Adrenal gland (tissue), 12 donors: ENCODE measurements around the gene LRFN2. TPM values are rescaled to one million over a fixed set of nuclear protein-coding genes. Genes with fewer than 3 reads are reported as not detected.

ENCODE experiments used
- DNase-seq, 7 donors: peaks; one replicate each; pipeline ENCODE4 v3.0.0-alpha.2; 2019 to 2020
- H3K27ac ChIP-seq, 5 donors: fragments of 200-600 bp; sonication (generic) in 4 of 5; 1 replicate in 3 of 5; 2 replicates in 2 of 5; pipeline versions ENCODE4 v1.5.1 to v1.8.0; 2016 to 2020; ENCODE audit warnings: mild to moderate bottlenecking in 1 of 5
- H3K27me3 ChIP-seq: fragments of 200-600 bp; 2 replicates; pipeline ENCODE4 v1.8.0; 2021
- H3K36me3 ChIP-seq, 2 donors: fragments of 200-600 bp; replicated peaks in 1 of 2; 1 replicate in 1 of 2; 2 replicates in 1 of 2; pipeline versions ENCODE4 v1.5.1 to v1.8.0; 2018 to 2022
- H3K4me1 ChIP-seq, 2 donors: fragments of 200-600 bp; replicated peaks in 1 of 2; 1 replicate in 1 of 2; 2 replicates in 1 of 2; pipeline versions ENCODE4 v1.5.1 to v1.8.0; 2018 to 2021
- H3K4me3 ChIP-seq, 4 donors: fragments of 200-600 bp; sonication (generic) in 3 of 4; one replicate each; pipeline ENCODE4 v1.5.1; 2016 to 2018
- H3K9me3 ChIP-seq, 3 donors: fragments of 200-600 bp; sonication (generic) in 1 of 3; replicated peaks in 1 of 3; 1 replicate in 2 of 3; 2 replicates in 1 of 3; pipeline versions ENCODE4 v1.5.1 to v1.8.0; 2016 to 2021
- CTCF ChIP-seq, 6 experiments: fragments of 450-650 bp in 4 of 6; fragments of 200-600 bp in 2 of 6; sonication (generic) in 1 of 6; IDR thresholded peaks; 1 replicate in 5 of 6; 2 replicates in 1 of 6; pipeline versions ENCODE4 v1.5.1 to v1.8.0; 2016 to 2021; ENCODE audit warnings: antibody characterized with exemption in 6 of 6, mild to moderate bottlenecking in 2 of 6, moderate library complexity in 1 of 6
- POLR2A ChIP-seq, 2 donors: fragments of 450-650 bp; IDR thresholded peaks; one replicate each; pipeline ENCODE4 v1.6.1; 2017; ENCODE audit warnings: antibody characterized with exemption in 2 of 2, mild to moderate bottlenecking in 2 of 2, moderate library complexity in 1 of 2
- WGBS, 4 donors: extraction: QIAGEN DNeasy Blood & Tissue Kit in 2 of 4; methylation state at CpG; one replicate each; pipeline versions ENCODE4 v1.1.5 to v1.1.7; 2013 to 2017; 5-methylcytosine and 5-hydroxymethylcytosine counted together
- intact Hi-C, 2 donors: fragments of 100-400 bp; cut with DNase I; formaldehyde crosslinking; loops; one replicate each; pipeline versions ENCODE4 v1.14.1 to v1.15.0; 2022 to 2023
- polyA plus RNA-seq, 3 donors: library from polyadenylated mRNA; stranded (reverse); fragments of 200-250 nt in 2 of 3; fragments of 350-450 nt in 1 of 3; fragmentation: Illumina TruSeq in 1 of 3; extraction: RNeasy Lipid Tissue Mini Kit (QIAGEN cat#74804) in 1 of 3; gene quantifications; one replicate each; pipeline ENCODE4 v1.2.3, GENCODE V29; 2013 to 2014
- total RNA-seq, 9 donors: library from RNA; depleted of rRNA in 4 of 9; stranded (reverse); fragments of >200 nt in 4 of 9; fragments of 120-200 nt in 1 of 9; fragmentation: NEBNext Ultra II Directional in 1 of 9; extraction: Animal tissue kit (Norgen Biotek cat#: 25700) in 1 of 9; gene quantifications; one replicate each; pipeline versions ENCODE4 v1.1.0 to v1.2.4, GENCODE V29; 2013 to 2023
- donor health status: healthy with polysubstance abuse.
- donor health status: Bipolar disorder and iron deficiency.
- donor health status: DM: yes; HTN: yes; CAD: no.
- donor health status: DM: no; HTN: no; CAD: no.
- donor health status: DM: no; HTN: no; CAD: no.
- donor health status: DM: yes; HTN: yes; CAD: no.

The LRFN2 gene
- total and polyA plus RNA-seq, 12 donors: 0.03 to 0.74 (median 0.16) TPM; not detected in 3

GRCh38 chr6:40623932-40624331 is 36.8 kb upstream of the LRFN2 start:
- DNase-seq: no peak
- H3K36me3 ChIP-seq: no peaks in the 10 kb centered on the region
- H3K9me3 ChIP-seq: no peaks in the 10 kb centered on the region
- peaks cover 5% of the 10 kb centered on the region for H3K27me3 ChIP-seq
- H3K4me1 ChIP-seq: no peaks in the 10 kb centered on the region
- intact Hi-C loops: no loop called here
- H3K4me3 ChIP-seq: no peak overlapping the region
- H3K27ac ChIP-seq: no peak overlapping the region
- TF ChIP-seq CTCF (IDR thresholded peaks at IDR 0.05) (no peak), POLR2A (IDR thresholded peaks at IDR 0.05) (no peak)
- 44 to 67% (median 61%) methylated on average over 3 of the region's 3 CpGs for WGBS, 4 donors

- TF ChIP-seq POLR2A (IDR thresholded peaks at IDR 0.05): no peak
- TF ChIP-seq CTCF (IDR thresholded peaks at IDR 0.05): no peak
- no peak for DNase-seq
- H3K36me3 ChIP-seq: no peaks in the 10 kb centered on the region
- H3K4me1 ChIP-seq: no peaks in the 10 kb centered on the region
- intact Hi-C loops: no loop called here
- 80 to 87% (median 83%) methylated on average over 4 to 5 of the region's 5 CpGs for WGBS, 4 donors
- H3K27ac ChIP-seq: no peak overlapping the region
- H3K9me3 ChIP-seq: no peaks in the 10 kb centered on the region
- no peak overlapping the region for H3K4me3 ChIP-seq
- H3K27me3 ChIP-seq: peaks cover 5% of the 10 kb centered on the region
Observed at GRCh38 chr6:40623178-40623577, 36.0 kb upstream of the LRFN2 start.

- peaks cover 12% of the 10 kb centered on the region for H3K27me3 ChIP-seq
- no peaks in the 10 kb centered on the region for H3K36me3 ChIP-seq
- H3K9me3 ChIP-seq: no peaks in the 10 kb centered on the region
- WGBS, 4 donors: 53 to 62% (median 55%) methylated on average over 9 of the region's 9 CpGs
- intact Hi-C loops: no loop called here
- H3K4me1 ChIP-seq: no peaks in the 10 kb centered on the region
- no peak overlapping the region for H3K4me3 ChIP-seq
- DNase-seq: no peak
- no peak overlapping the region for H3K27ac ChIP-seq
- TF ChIP-seq CTCF (IDR thresholded peaks at IDR 0.05) (no peak), POLR2A (IDR thresholded peaks at IDR 0.05) (no peak)
Observed at GRCh38 chr6:40620574-40621240, 33.5 kb upstream of the LRFN2 start.

- H3K36me3 ChIP-seq: no peaks in the 10 kb centered on the region
- intact Hi-C loops: no loop called here
- no peaks in the 10 kb centered on the region for H3K4me1 ChIP-seq
- no peak overlapping the region for H3K27ac ChIP-seq
- H3K27me3 ChIP-seq: peaks cover 7% of the 10 kb centered on the region
- 49 to 69% (median 62%) methylated on average over 6 of the region's 6 CpGs for WGBS, 4 donors
- no peaks in the 10 kb centered on the region for H3K9me3 ChIP-seq
- DNase-seq: no peak
- TF ChIP-seq POLR2A (IDR thresholded peaks at IDR 0.05) (no peak), CTCF (IDR thresholded peaks at IDR 0.05) (no peak)
- no peak overlapping the region for H3K4me3 ChIP-seq
Observed at GRCh38 chr6:40614671-40615070, 27.5 kb upstream of the LRFN2 start.
